ENCODE measurements around the gene HIKESHI. TPM values are rescaled to one million over a fixed set of nuclear protein-coding genes. Genes with fewer than 3 reads are reported as not detected.
"Not testable (repeated sequence)": the region's sequence is repeated elsewhere in the genome, so short reads cannot be mapped to it uniquely, and the experiment has no call there.

Gene HIKESHI
- polyA plus RNA-seq, 1 experiment, result 60.5 TPM

DNA sequence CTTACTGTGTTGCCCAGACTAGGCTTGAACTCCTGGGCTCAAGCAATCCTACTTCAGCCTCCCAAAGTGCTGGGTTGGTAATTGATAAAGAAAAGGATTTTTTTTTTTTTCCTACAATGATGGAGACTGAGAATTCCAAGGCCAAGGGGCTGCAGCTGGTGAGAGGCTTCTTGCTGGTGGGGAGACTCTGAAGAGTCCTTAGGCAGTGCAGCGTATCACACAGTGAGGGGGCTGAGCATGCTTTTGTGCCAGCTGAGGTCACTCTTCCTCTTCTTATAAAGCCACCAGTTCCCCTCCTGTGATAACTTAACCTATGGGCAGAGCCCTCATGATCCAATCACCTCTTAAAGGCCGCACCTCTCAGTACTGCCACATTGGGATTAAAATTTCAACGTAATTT is 44.5 kb downstream of the HIKESHI start:
- ChIA-PET CTCF (interaction anchor here (1.5 to 2.2 kb wide), 2 partner anchors 13 to 14 kb away, joined by 5 to 9 read pairs; no protein-coding TSS in a partner anchor), POLR2A (no interaction called here)
- no peaks in the 10 kb centered on the region for H3K36me3 ChIP-seq (ENCODE audit: control insufficient read depth, insufficient read depth, low read length)
- H3K4me3 ChIP-seq (ENCODE audit: low read depth, low read length), result no peak overlapping the region
- TF ChIP-seq, protein P1, sequence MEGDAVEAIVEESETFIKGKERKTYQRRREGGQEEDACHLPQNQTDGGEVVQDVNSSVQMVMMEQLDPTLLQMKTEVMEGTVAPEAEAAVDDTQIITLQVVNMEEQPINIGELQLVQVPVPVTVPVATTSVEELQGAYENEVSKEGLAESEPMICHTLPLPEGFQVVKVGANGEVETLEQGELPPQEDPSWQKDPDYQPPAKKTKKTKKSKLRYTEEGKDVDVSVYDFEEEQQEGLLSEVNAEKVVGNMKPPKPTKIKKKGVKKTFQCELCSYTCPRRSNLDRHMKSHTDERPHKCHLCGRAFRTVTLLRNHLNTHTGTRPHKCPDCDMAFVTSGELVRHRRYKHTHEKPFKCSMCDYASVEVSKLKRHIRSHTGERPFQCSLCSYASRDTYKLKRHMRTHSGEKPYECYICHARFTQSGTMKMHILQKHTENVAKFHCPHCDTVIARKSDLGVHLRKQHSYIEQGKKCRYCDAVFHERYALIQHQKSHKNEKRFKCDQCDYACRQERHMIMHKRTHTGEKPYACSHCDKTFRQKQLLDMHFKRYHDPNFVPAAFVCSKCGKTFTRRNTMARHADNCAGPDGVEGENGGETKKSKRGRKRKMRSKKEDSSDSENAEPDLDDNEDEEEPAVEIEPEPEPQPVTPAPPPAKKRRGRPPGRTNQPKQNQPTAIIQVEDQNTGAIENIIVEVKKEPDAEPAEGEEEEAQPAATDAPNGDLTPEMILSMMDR (IDR thresholded peaks at IDR 0.05; ENCODE audit: insufficient read depth, low read depth, low read length), result no peak
- DNase-seq (ENCODE audit: low read depth), result no peak
- no peaks in the 10 kb centered on the region for H3K27me3 ChIP-seq (ENCODE audit: control insufficient read depth, insufficient read depth, low read length)

DNA sequence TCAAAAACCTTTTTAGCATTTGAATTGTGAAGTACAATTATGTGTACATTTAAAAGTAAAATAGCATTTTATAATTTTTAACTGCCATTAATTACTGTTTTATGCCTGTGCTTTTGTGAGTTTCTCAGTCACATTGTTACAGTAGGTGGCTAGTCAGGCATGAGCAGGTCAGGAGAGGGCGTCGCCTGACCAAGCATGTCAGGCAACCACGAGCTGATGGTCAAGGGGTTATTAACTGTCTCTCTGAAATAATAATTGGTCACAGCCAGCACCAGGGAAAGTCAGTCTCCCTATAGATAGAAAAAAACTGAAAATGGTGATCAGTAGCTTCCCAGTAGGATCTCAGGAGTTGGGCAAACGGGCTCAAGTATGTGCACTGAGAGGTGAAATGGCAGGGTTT is 53.2 kb downstream of the HIKESHI start:
- ChIA-PET POLR2A (no interaction called here), CTCF (interaction anchor here (1.0 kb wide), 1 partner anchor 160 kb away, joined by 3 read pairs; no protein-coding TSS in a partner anchor)
- Histone ChIP-seq H3K27me3 (ENCODE audit: control insufficient read depth, insufficient read depth, low read length) (no peaks in the 10 kb centered on the region), H3K4me3 (ENCODE audit: low read depth, low read length) (no peak overlapping the region), H3K36me3 (ENCODE audit: control insufficient read depth, insufficient read depth, low read length) (no peaks in the 10 kb centered on the region)
- TF ChIP-seq, protein P1 (IDR thresholded peaks at IDR 0.05; ENCODE audit: insufficient read depth, low read depth, low read length), result no peak
- no peak for DNase-seq (ENCODE audit: low read depth)

DNA sequence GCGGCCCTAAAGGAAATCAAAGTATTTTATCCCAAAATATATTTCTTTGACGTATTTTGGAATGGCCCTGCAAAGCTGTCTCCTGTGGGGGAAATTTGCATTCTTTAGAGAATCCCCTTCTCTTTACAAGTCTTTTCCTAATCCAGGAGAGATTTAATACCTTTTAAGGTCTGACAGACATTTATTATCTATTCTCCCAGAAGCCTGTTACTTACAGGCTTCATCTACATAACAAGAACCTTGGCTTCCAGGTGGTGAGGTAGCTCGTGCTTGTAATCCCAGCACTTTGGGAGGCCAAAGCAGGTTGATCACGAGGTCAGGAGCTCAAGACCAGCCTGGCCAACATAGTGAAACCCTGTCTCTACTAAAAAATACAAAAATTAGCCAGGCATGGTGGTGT is 55.4 kb downstream of the HIKESHI start:
- H3K36me3 ChIP-seq (ENCODE audit: control insufficient read depth, insufficient read depth, low read length); POLR2A ChIA-PET: not testable (repeated sequence)
- CTCF ChIA-PET, result interaction anchor here (0.6 to 1.2 kb wide), 2 partner anchors 62 to 443 kb away, joined by 3 to 4 read pairs; no protein-coding TSS in a partner anchor

DNA sequence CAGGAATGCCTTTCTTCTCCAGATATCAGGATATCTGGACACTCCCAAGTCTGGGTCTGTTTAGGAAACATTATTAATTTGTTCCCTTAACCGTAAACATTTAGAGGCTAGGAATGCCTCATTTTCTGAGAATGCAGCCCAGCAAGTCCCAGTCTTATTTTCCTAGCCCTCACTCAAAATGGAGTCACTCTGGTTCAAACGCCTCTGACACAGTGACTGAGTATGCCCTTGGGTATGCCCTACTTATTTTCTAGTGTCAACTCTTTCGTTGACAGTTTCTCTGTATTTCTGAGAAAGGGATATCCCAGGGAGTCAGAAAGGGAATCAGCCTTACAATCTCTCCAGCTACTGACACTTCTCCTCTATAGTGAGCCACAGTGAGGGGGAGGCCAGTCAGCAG is 56.7 kb downstream of the HIKESHI start:
- DNase-seq (ENCODE audit: low read depth), result no peak
- Histone ChIP-seq H3K27me3 (ENCODE audit: control insufficient read depth, insufficient read depth, low read length) (no peaks in the 10 kb centered on the region), H3K36me3 (ENCODE audit: control insufficient read depth, insufficient read depth, low read length) (no peaks in the 10 kb centered on the region), H3K4me3 (ENCODE audit: low read depth, low read length) (no peak overlapping the region)
- POLR2A ChIA-PET, result no interaction called here
- TF ChIP-seq, protein P1 (IDR thresholded peaks at IDR 0.05; ENCODE audit: insufficient read depth, low read depth, low read length), result no peak
- CTCF ChIA-PET, result interaction anchor here (0.6 to 4.8 kb wide), 5 partner anchors 8 to 459 kb away, joined by 3 to 25 read pairs (median 4); no protein-coding TSS in a partner anchor

More for the DNA sequence above, 55.4 kb downstream of the HIKESHI start:
- H3K27me3 ChIP-seq (ENCODE audit: control insufficient read depth, insufficient read depth, low read length); H3K4me3 ChIP-seq (ENCODE audit: low read depth, low read length); DNase-seq (ENCODE audit: low read depth): not testable (repeated sequence)

DNA sequence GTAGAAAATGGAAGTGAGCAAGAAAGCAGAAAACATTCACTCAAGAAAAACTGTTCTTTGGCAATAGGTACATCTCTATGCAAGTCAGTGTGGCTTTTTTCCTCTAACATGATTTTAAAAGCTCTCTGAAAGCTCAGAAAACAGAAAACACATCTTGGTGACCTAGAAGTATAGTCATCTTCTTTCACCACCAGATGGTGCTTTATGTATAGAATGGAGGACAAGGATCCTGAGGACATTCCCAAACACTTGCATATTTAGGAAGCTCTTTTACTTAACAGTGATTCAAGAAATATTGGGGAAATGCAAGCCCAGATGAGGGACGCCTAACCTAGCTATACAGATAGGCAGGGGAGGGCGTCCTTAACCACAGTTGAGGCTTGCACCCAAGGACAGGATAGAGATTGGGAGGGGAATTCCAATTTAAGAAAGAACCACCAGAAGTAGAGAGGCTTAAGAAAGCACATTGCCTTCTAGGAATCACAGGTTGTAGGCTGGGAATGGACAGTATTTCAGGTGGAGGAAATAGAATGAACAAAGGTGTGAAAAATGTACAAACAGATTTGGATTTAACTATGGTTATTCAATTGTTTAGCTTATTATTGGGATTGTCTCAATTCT is 58.8 kb downstream of the HIKESHI start:
- Histone ChIP-seq H3K27me3 (ENCODE audit: control insufficient read depth, insufficient read depth, low read length) (no peaks in the 10 kb centered on the region), H3K4me3 (ENCODE audit: low read depth, low read length) (no peak overlapping the region), H3K36me3 (ENCODE audit: control insufficient read depth, insufficient read depth, low read length) (no peaks in the 10 kb centered on the region)
- ChIA-PET CTCF (interaction anchor here (0.6 to 4.8 kb wide), 23 partner anchors 10 to 571 kb away, joined by 3 to 25 read pairs (median 3); no protein-coding TSS in a partner anchor), POLR2A (no interaction called here)
- DNase-seq (ENCODE audit: low read depth), result peak; percentile 8
- TF ChIP-seq, protein P1 (IDR thresholded peaks at IDR 0.05; ENCODE audit: insufficient read depth, low read depth, low read length), result peak; percentile 51

Measured in BJ (cell line).